ENCODE results near the gene SAMD4A.

The SAMD4A gene

DNA sequence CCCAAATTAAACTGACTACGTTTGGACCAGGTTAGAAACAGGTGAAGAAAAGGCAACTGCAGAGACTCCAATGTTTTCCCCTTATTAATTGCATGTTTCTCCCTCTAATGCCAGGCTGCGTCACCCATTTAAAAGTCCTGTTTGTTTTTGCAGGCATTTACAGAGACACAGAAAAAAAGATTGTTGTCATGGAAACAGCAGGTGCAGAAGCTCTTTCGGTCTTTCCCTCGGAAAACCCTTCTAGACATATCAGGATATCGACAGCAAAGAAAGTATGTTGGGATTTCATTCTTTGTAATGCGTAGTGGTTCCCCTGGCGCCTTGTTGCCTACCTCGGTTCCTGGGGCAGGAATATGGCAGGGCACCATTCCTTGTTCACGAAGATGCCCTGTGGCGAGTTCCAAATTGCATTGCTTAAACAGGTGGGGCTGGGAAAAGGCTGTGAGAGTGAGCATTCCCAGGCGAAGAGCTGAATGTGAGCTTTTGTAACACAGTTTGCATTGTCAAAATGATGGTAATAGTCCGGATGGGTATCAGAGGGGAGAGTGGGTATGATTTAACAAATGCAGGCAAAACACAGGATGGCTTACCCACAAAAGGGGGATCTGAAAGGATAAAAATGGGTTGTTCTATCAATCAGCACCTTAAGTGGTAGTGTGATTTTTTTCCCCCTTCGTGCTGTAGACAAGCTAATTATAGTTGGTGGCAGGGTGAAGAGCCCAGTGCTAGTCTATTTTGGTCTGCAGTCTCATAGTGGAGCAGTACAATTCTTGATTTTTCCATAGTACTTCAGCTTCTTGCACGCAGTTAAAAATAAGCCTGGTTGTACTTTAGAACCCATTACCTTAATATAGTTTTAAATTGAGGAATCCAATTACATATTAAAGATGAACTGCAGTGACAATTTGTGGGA lies 203.3 kb downstream of the SAMD4A start:
- no peak for DNase-seq

DNA sequence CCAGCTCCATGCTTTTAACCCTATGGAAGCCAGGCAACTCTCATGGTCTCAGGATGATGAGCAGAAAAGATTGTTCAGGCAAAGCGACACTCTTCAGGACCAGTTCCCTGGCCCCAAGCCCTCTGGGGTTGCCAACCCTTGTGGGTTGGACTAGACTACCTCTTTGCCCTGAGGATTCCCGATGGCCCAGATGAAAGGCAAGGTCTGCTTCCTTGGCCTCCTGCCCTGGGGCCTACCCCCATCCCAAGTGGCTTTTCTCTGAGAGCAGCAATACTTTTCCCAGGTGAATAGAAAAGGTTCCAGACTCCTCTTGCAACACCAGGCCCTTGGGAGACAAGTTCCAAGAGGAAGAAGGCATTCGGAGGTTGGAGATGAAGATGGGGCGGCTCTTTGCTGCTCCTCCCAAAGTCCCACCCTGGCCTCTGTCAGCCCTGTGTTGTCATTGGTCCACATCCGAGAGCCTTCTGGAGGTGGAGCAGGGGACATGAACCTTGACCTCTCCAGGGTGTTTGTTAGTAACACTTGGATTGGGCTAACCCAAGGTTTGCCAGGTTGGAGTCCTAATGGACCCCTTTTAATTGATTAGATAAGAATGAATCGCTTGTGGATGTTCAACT lies 204.6 kb downstream of the SAMD4A start:
- DNase-seq = no peak

DNA sequence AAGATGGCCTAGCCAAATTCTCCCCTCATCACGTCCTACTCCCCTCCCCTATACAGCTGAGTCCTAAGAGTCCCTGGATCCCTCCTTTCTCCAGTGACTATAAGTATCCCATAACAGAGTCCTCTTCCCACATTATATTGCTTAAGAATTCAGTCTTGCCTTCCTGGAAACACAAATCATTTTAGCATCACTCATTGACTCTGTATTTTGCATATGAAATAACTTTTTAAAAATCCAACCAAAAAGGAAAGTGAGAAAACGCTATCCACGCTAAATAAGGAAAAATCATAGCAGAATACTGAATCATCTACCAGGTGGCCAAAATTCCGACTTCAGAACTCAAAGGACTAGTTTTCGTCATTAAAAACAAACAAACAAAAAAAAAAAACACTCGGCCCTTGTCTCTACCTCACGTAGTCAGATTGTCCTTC lies 205.5 kb downstream of the SAMD4A start:
- DNase-seq = no peak

DNA sequence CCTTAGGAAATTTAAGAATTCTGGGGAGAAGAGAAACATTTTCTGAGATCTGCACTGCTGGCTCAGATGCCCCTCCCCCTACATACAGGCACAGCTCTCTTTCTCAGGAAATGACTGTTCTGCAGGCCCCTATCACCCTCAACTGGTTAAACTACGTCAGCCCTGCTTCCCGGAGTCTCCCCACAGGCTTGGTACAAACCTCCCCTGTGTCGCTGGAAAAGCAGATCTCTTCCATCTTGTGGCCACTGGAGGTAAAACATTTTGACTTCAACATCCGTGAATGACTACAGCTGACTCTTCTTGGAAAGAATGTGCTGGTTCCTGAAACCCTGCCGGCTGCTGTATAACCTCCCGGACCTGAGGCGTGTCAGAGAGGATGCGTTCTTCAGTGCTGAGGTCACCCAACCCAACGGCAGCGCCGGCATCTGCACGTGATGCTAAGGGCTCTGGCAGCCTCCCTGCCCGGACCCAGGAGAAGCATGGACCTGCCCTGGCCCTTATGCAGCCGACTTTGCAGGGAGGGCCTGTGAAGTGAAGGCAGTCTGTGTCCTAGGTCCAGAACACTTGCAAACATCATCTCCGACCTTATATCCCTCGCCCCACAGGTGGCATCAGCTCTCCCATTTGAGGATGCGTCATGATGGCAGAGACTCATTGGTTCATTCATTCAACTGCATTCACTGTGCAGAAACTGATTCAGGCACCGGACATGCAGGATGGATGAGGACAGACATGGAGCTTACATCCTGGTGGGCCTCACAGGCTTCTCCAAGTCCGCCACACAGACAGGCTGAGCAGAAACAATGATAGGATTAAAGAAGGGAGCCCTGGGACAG lies 206.5 kb downstream of the SAMD4A start:
- peak; percentile 83 for DNase-seq

DNA sequence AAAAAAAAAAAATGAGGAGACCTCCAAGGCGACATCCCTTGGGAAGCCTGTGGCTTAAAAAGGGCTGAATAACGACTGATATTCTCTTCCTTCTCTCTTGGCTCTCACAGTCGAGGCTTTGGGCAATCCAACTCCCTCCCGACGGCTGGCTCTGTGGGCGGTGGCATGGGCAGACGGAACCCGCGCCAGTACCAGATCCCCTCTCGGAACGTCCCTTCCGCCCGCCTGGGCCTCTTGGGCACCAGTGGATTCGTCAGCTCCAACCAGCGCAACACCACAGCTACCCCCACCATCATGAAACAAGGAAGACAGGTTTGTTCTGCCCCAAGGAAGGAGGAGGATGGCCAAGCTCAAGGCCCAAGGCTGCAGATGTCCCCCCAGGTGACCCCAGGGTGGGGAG lies 207.9 kb downstream of the SAMD4A start:
- DNase-seq = no peak

DNA sequence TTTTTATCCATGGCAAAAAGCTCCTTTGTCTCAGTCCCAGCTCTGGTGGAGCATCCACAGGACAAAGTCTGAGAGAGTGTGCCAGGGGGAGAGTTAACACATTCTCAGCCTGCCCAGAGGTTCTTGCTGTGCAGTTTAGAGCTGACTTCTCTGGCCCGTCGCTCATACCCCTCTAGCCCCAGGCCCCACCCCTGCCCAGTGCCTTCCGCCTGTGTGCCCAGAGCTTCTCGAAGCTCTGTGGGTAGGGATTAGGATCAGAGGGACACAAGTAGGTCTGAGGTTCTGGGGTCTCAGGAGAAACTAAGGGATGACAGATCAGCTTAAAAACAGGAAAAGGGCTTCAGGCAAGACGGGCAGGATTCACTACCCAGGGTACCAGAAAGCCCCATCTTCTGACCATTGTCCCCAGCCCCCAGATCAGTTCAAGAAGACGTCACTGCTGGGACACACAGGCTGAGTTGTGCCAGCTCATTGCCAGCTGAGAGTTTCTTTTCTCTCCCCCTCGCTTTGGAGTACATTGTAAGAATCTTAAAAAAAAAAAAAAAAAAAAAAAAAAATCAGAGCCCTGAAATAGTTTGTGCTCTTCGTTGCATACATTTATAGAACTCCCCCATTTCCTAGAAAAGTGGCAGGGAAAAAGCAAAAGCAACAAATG lies 208.7 kb downstream of the SAMD4A start:
- DNase-seq = no peak

DNA sequence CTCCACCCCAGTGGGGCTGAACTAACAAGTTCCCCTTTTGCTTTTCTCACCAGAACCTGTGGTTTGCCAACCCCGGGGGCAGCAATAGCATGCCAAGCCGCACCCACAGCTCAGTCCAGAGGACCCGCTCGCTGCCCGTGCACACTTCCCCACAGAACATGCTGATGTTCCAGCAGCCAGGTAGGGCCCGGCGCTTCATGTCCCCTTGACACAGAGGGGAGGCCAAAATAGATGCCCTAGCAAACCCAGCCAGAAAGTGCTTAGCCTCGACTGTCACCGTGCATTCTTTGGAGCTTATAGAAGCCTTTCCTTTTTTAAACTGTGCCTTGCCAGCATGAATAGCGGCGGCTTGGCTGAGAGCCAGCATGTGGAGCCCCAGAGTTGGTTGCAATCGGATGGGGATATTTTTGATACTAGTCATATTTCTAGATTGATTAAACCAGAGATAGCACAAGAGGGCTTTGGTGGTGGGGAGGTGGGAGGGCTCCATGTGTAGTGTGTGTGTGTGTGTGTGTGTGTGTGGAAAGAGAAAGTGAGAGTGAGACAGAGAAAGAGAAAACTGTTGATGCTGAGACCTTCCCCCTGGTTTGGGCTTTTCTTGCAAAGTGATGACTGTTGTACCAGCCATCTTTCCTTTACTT lies 209.6 kb downstream of the SAMD4A start:
- peak; percentile 89 for DNase-seq

DNA sequence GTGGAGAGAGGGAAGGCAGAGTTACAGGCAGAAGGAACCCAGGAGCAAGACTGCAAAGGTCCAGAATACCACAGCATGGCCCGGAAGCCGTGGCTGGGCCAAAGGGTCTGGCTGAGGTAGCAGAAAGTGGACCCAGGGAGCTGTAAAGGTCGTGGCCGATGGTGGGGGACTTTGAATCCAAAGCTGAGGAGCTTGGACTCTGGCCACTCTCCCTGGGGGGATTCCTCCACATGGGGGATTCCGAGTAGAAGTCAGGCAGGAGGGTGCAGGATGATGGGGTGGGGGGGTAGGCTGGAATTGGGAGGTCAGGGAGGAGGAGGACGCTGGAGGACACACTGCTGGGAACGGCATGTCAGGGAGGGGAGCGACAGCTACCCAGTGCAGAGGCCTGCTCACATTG lies 210.5 kb downstream of the SAMD4A start:
- DNase-seq = no peak

DNA sequence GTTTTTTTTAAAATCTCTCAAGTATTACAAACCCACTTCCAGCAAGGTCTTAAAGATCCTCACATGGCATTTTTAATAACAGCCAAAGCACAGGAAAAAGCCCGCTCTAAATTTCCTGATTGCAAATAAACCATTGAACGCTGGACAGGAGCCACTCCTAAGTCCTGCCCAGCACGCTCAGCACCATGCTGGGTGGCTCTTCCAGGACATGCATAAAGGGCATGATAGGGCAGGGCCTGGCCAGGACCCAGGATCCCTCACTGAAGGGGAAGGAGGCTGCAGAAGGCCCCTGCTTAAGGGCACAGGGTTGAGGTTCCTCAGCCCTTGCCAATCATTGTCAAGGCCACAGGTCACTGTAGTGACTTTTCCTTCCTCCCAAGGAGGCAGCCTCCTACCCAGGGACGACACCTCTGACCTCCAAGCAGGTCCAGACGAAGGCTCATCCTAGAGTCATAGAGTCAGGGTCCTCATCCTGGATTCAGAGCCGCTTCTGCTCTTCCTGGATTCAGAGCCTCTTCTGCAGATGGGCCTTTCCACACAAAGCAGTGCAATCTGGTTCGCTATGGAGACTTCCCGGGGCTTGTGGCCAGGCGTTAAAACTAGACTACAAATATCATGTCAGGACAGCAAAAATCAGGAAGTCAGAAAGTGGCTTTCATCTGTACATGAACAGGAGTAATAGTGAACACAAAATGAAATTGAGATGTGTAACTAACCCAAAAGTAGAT lies 211.9 kb downstream of the SAMD4A start:
- no peak for DNase-seq

DNA sequence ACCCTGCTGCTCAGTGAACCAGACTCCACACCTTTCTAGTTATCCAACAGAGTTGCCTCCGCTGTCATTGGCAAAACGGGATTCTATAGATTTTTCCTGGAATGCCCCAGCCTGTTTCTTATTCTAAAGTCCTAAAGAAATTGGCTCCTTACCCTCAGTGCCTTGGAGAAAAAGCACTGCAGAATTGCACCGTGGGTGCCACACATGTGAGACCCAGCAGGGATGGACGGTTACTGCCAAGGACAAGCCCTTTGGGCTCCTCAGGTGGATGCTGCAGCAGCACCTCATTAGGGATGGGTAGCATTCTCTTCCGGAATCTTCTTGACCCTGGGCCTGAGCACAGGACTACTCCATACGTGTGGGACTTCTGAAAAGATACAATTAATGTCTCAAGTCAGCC lies 214.2 kb downstream of the SAMD4A start:
- no peak for DNase-seq

DNA sequence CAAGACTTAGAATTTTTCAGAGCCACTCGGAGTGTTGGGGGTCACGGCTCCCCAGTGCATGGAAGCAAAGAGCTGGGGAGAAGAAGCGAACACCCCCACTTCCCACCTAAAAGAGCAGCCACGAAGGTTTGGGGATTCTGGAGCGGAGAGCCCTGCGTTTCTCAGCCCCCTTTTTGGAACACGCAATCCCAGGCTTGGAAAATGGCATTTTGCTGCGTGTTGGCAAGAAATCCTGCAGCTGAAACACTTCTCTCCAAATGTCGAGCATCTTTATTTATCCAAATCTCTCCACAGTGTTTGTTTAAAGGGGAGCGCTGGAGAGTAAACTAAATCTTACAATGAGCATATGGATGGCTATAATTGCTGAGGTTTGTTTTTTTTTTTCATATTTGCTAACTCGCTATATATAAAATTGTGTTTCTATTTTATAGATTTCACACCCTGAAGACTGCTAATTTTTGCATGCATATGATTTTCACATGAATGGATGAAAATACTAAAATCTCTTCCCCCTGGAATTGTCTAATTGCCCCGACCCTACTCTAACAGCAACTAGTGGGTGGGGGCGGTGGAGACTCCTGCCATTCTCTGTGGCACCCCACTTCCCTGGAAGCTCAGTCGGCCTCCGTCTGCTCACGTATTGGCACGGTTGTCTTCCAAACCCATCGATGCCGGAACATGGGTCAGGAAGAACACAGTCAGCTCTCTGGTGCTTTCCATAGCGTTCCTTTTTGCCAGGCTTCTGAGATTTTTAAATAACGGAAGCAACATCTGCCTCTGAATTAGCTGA lies 215.2 kb downstream of the SAMD4A start:
- DNase-seq = no peak

DNA sequence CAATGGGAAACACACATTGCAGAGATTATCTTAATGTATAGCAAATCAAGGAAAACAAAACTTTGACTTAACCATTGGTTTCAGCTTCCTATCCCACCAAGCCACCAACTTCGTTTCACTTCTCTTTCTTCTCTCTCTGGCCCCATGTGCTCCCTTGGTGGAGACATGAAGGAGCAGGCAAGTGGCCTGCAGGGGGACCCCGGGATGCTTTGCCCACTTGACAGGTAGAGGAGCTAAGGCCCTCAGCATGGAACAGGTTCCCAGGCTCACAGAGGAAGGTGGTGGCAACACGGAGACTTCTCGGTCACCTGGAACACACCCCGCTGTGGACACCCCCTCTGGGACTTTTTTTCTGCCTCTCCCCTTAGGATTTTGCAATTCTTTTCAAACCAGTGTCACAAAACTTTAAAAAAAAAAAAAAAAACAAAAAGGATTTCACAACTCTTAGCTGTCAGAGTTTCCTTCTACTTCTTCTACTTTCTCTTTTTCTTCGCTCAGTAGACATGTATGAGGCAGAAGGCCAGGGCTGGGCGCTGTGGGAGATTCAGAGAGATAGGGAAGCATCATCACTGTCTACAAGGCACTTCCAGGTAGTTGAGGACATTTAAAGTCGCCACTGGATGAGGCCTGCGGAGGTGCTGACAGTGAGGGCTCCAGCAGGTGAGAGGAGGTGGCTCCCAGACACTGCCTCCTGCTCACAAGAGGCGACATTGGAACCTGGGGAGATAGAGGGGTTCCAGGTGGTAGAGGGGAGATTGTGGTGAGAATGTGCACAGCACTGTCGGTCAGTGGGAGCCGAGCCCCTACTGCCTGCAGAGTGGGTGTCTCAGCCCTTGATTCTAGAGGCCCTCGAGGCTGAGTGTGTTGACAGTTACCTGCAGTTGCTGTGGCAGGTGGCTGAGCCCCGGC lies 216.1 kb downstream of the SAMD4A start:
- DNase-seq = no peak

DNA sequence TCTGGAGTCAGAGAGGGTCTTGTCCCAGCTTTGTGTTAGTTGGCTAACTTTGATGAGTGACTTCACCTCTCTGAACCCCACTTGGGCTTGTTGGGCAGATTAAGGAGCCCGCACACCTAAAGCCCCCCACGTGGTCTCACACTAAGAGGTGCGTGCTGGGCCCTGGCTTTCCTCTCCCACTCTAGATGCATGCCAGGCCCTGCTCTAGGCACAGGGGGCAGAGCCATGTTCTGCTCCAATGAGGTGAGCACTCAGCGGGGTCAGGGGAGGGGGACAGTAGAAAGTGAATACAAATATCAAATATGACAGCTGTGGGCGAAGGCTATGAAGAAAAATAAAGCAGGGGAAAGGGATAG lies 216.7 kb downstream of the SAMD4A start:
- no peak for DNase-seq

DNA sequence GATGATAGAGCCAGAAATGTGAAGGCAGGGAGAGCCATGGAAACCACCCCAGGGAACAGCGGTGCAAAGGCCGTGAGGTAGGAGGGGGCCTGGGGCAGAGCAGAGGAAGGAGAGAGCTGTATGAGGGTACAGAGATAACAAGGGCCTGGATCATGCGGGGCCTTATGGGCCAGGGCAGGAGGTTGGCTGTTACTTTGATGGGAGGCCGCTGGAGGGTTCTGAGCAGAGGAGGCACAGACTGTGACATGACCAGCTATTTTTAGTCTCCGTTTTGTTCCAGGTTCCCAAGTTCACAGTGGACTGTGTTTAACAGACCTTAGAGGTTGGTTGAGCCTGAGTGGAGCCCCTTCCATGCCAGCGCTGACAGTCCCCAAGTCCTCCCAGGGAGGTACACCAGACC lies 217.1 kb downstream of the SAMD4A start:
- no peak for DNase-seq

DNA sequence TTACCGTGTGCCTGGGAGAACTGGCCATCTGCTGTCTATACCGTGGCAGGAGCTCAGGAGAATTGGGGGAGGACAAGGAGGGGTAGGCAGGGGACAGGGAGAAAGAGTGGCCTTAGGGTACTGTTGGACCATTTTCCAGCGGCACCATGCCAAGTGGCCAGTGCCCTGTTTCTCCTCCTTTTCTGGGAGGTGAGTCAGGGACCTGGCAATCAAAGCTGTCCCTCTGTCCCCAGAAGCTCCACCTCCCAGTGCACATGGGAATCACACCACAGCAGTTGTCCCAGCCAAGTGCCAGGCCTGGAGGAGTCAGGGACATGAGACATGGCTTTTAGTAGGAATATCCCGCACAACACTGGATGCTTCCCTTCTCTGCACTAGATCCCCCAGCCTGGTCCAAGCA lies 217.7 kb downstream of the SAMD4A start:
- DNase-seq = no peak

DNA sequence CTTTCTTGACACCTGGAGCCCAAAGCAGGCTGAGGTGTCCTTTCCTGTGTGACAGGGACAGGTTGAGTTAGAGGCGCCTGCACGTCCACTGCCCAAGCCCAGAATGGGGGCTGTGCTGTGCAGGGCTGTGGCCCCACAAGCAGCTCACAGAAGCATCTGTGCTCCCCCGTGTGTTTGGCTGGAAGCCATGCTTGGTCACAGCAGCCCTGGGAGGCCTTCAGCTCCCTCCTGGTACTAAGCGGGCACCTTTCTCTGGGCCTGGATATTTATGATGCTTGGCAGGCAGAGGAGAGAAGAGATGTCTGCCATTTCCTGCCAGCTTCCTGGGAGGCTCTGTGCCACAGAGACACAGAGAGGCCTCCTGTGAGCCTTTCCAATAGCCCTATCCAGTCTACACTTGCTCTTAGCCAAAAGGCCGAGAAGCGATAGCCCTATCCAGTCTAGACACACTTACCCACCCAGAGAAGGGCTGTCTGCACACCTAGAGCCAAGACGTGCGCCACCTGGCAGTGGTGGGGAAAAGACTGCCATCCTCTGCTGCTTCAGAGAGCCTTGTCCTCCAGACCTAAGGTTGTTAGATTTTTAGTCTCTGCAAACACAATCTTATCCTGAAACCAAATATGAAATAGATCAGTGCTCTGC lies 218.3 kb downstream of the SAMD4A start:
- no peak for DNase-seq

DNA sequence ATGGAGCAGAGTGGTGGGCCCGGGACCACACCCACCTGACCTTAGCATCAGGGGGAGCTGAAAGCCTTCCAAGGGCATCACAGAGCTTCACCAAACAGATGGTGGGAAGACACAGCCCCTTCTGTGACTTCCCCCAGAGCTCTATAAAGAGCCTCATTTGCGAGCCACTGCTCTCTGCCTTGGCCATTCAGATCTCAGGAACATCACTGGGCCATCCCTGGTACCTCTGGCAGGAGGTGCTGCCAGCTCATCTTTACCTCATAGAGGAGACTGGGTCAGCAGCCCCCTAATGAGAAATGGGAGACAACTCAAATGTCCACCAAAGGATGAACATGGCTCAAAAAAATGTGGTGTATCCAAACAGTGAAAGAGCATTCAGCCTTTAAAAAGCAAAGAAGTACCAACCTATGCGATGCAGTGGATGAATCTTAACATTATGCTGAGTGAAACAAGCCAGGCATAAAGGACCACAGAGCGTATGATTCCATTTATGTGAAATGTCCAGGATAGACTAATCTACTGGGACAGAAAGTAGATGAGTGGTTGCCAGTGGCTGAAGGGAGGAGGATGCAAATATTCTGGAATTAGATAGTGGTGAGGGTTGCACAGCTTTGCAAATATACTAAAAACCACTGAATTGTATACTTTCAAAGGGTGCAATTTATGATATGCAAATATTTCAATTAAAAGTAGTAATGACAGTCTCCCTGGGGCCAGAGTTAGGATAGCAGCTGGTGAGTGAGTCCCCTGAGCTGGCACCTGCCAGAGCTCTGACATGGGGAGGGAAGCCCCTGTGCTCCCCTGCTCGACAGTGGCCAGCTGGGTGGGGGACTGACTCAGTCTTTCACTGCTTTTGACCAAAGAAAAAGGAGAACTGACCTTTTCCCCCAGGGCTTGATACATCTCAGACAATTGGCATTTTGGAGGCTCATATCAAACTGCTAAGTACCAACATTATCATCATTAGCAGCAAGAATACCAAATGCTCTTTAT lies 219.1 kb downstream of the SAMD4A start:
- peak; percentile 19 for DNase-seq

DNA sequence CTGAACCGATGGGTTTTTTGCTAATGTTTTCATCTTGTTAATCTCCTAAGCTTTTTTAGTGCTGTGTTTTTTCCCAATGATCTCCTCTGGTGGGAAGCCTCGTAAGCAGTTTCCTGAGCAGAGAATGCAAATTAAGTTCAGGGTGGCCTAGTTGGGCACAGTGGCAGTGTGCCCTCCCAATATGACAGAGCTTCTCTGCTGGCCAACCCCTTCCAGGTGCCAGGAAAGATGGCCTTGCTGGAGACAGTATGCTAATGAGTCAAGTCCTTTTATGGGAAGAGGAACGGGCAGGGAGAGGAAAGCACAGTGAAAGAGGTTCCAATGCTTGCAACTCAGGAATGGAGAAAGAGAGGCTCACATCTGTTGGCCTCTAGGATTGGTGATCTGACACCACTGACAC lies 219.9 kb downstream of the SAMD4A start:
- DNase-seq = no peak
